RWPE2 (cell line): Measurements from ENCODE around the gene SSH2.
"Not testable (repeated sequence)": the region's sequence is repeated elsewhere in the genome, so short reads cannot be mapped to it uniquely, and the experiment has no call there.

Experiments used
- ATAC-seq: fragments of 200-7000 bp; cut with Tn5 transposase; 3 replicates; pipeline ENCODE4 v1.9.1; 2021; ENCODE audit warnings: low read depth
- DNase-seq: peaks from one replicate; pipeline ENCODE4 v3.0.0-alpha.2; 2020; ENCODE audit warnings: low spot score
- H3K27ac ChIP-seq: fragments of 450-650 bp; 2 replicates; pipeline ENCODE4 v1.5.1; 2017; ENCODE audit warnings: mild to moderate bottlenecking; ENCODE audit not compliant: poor library complexity, severe bottlenecking
- H3K27me3 ChIP-seq: fragments of 250-450 bp; sonication (Bioruptor Pico); 2 replicates; pipeline ENCODE4 v1.5.1; 2021; ENCODE audit warnings: mild to moderate bottlenecking, moderate library complexity; ENCODE audit not compliant: insufficient read depth, poor library complexity, severe bottlenecking
- H3K36me3 ChIP-seq: fragments of 250-450 bp; sonication (Bioruptor Pico); 2 replicates; pipeline ENCODE4 v1.5.1; 2020; ENCODE audit warnings: low read depth, mild to moderate bottlenecking, moderate library complexity
- H3K4me1 ChIP-seq: fragments of 250-450 bp; sonication (Bioruptor Pico); 2 replicates; pipeline ENCODE4 v1.5.1; 2021; ENCODE audit warnings: mild to moderate bottlenecking, moderate library complexity; ENCODE audit not compliant: insufficient read depth, poor library complexity, severe bottlenecking
- H3K4me3 ChIP-seq: fragments of 250-450 bp; sonication (Bioruptor Pico); 2 replicates; pipeline ENCODE4 v1.5.1; 2021; ENCODE audit warnings: mild to moderate bottlenecking, moderate library complexity; ENCODE audit not compliant: severe bottlenecking
- H3K9me3 ChIP-seq: fragments of 250-450 bp; sonication (Bioruptor Pico); 2 replicates; pipeline ENCODE4 v1.5.1; 2021; ENCODE audit warnings: mild to moderate bottlenecking, moderate library complexity; ENCODE audit not compliant: severe bottlenecking
- TF ChIP-seq, protein P1 (sequence below): fragments of 450-650 bp; IDR thresholded peaks from one replicate; pipeline ENCODE4 v1.5.1; 2017; ENCODE audit warnings: mild to moderate bottlenecking, moderate library complexity; ENCODE audit not compliant: poor library complexity, severe bottlenecking

Gene SSH2

DNA sequence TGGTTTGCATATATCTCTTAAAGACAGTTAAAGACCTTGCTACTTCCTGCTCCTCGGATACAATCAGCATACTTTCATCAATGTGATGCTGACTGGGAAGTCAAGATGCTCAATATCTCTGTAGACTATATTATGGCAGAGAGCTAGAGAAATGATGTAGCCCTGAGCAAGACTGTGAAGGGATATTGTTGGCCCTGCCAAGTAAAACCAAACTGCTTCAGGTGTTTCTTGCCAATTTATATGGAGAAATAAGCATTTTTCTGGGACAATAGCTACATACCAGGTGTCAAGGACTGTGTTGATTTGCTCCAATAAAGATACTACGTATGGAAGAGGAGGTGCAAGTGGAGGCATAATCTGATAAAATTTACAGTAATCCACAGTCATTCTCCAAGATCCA, 6.7 kb upstream of the SSH2 start:
- H3K4me1 ChIP-seq, result no peaks in the 10 kb centered on the region
- H3K9me3 ChIP-seq, result no peaks in the 10 kb centered on the region
- no peak overlapping the region for H3K27ac ChIP-seq
- no peaks in the 10 kb centered on the region for H3K27me3 ChIP-seq
- H3K36me3 ChIP-seq, result no peaks in the 10 kb centered on the region
- H3K4me3 ChIP-seq, result no peak overlapping the region
- TF ChIP-seq, protein P1, sequence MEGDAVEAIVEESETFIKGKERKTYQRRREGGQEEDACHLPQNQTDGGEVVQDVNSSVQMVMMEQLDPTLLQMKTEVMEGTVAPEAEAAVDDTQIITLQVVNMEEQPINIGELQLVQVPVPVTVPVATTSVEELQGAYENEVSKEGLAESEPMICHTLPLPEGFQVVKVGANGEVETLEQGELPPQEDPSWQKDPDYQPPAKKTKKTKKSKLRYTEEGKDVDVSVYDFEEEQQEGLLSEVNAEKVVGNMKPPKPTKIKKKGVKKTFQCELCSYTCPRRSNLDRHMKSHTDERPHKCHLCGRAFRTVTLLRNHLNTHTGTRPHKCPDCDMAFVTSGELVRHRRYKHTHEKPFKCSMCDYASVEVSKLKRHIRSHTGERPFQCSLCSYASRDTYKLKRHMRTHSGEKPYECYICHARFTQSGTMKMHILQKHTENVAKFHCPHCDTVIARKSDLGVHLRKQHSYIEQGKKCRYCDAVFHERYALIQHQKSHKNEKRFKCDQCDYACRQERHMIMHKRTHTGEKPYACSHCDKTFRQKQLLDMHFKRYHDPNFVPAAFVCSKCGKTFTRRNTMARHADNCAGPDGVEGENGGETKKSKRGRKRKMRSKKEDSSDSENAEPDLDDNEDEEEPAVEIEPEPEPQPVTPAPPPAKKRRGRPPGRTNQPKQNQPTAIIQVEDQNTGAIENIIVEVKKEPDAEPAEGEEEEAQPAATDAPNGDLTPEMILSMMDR, result no peak
- ATAC-seq (no peak), DNase-seq (no peak)

DNA sequence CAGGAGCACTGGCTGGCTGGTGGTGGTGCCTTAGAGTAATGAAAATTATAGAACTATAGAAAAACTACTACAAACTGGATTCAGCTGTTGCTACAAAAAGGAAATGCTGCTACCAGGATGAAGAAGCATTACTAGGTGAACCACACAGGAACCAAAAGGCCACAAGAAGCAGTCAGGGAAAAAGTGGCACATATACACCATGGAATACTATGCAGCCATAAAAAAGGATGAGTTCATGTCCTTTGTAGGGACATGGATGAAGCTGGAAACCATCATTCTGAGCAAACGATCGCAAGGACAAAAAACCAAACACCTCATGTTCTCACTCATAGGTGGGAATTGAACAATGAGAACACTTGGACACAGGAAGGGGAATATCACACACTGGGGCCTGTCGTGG, 5.9 kb upstream of the SSH2 start:
- H3K4me3 ChIP-seq, DNase-seq, H3K4me1 ChIP-seq, H3K27me3 ChIP-seq, ATAC-seq, H3K9me3 ChIP-seq, H3K27ac ChIP-seq, H3K36me3 ChIP-seq: not testable (repeated sequence)

DNA sequence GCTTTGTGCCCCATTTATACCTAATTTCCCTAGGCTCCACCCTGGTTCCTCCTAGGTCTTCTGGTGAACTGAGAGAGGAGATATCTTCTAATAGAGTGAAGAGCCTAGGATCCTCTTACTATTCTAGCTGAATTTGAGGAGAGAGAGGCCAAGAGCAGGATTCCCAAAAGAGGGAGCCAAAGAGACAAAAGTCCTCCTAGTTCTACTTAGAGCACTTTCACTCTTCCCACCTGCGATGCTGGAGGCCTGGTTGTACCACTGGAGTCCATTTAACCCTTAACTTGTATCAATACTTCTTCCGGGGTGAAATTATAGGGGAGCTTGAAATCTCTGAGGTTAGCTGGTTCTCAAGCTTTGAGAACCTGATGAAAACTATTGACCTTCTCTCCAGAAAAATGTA, 3.4 kb upstream of the SSH2 start:
- DNase-seq (no peak), ATAC-seq (no peak)
- TF ChIP-seq, protein P1, result peak; percentile 54
- Histone ChIP-seq H3K4me1 (peaks cover 14% of the 10 kb centered on the region), H3K4me3 (no peak overlapping the region), H3K36me3 (no peaks in the 10 kb centered on the region), H3K9me3 (no peaks in the 10 kb centered on the region), H3K27me3 (no peaks in the 10 kb centered on the region), H3K27ac (no peak overlapping the region)

DNA sequence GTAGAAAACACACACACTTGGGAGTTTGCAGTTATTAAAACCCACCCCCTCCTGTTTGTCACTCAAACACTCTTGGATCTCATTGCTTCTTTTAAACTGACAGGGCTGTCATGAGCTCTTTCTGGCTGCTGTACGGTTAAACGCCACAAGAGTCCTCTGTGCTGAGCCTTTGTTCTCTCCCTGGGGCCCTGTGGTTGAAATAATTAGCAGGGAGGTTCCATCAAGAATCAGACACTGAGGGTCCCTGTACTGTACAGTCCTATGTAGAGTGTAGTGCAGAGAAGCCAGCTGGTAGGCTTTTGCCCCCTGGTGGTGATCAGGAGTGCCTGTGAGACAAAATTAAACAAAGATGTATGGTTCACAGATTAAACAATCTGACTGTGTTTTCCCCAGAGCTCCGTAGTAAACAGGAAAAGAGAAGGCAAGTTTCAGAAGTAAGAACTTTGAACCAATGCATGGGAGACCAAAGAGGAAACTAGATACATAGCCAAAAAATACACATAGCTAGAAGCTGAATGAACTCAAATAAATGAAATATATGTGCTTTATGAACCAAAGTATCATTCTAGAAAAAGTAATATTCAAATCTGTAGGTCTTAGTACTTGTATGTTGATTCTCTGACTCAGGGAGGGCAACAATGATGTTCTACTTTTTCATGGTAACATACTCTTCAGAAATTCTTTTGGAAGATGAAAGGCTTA, 1.4 kb upstream of the SSH2 start:
- peak; percentile 63 for ATAC-seq
- peak overlapping the region; percentile 62 for H3K4me3 ChIP-seq

DNA sequence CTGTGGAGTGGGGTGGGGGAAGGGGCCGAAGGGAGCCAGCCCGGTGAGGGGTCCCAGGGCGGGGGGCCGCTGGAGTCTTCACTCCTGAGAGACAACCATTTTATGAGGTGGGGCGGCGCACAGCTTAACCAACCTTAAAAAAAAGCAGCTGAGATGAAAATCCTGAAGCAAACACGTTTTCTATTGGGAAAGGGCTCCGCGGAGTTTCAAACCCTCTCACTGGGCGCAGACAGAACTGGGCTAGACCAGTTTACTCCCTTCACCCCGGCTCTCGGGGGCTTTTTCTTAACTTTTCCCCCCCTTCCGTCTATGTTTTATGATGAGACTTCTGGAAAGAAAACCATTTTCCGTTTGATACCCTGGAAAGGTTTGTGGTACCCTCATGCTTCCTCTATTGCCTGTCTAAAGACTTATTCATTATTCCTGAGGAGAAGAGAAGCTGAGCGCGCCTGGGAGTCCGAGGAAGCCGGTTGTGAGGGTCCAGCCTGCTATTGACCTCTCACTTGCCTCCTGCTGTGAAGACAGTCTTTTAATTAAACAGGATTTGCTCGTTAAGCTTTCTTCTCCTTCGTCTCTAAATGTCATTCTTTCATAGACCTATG, 482 bp upstream of the SSH2 start:
- peak overlapping the region; percentile 62 for H3K4me3 ChIP-seq
- no peaks in the 10 kb centered on the region for H3K27me3 ChIP-seq
- no peaks in the 10 kb centered on the region for H3K9me3 ChIP-seq
- ATAC-seq, result no peak
- peaks cover 27% of the 10 kb centered on the region for H3K4me1 ChIP-seq
- H3K36me3 ChIP-seq, result no peaks in the 10 kb centered on the region
- TF ChIP-seq, protein P1, result no peak
- DNase-seq, result no peak
- peak overlapping the region; percentile 85 for H3K27ac ChIP-seq

More for the DNA sequence above, 1.4 kb upstream of the SSH2 start:
- no peak for DNase-seq
- H3K27me3 ChIP-seq, result no peaks in the 10 kb centered on the region
- H3K27ac ChIP-seq, result peak overlapping the region; percentile 85
- no peaks in the 10 kb centered on the region for H3K36me3 ChIP-seq
- H3K9me3 ChIP-seq, result no peaks in the 10 kb centered on the region
- H3K4me1 ChIP-seq, result peaks cover 27% of the 10 kb centered on the region
- TF ChIP-seq, protein P1, result peak; percentile 96
